DOHH2 (cell line): Measurements from ENCODE around the gene IFI44.

Source experiments
- EZH2phosphoT487 ChIP-seq: fragments of 200-600 bp; sonication (generic); IDR thresholded peaks from 2 replicates; pipeline ENCODE4 v1.6.1; 2017; ENCODE audit warnings: borderline replicate concordance, mild to moderate bottlenecking, antibody characterized with exemption, low read length, moderate library complexity, mixed read lengths
- TF ChIP-seq, protein P1 (sequence below): fragments of 200-600 bp; sonication (generic); IDR thresholded peaks from one replicate; pipeline ENCODE4 v1.5.1; 2014; ENCODE audit warnings: antibody characterized with exemption, mild to moderate bottlenecking, low read depth, low read length; ENCODE audit not compliant: poor library complexity, severe bottlenecking

DNA sequence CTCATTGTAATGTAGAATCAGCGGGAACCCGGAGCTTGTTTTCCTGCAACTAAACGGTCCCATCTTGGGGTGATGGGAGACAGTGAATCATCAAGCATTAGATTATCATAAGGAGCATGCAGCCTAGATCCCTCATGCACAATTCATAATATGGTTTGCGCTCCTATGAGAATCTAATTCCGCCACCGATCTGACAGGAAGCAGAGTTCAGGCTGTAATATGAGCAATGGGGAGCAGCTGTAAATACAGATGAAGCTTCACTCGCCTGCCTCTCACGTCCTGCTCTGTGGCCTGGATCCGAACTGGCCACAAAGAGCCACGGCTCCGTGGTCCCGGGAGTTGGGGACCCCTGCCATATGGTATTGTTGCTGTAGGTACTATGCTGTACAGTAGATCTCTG is 1.6 kb downstream of the IFI44 start:
- TF ChIP-seq, protein P1, sequence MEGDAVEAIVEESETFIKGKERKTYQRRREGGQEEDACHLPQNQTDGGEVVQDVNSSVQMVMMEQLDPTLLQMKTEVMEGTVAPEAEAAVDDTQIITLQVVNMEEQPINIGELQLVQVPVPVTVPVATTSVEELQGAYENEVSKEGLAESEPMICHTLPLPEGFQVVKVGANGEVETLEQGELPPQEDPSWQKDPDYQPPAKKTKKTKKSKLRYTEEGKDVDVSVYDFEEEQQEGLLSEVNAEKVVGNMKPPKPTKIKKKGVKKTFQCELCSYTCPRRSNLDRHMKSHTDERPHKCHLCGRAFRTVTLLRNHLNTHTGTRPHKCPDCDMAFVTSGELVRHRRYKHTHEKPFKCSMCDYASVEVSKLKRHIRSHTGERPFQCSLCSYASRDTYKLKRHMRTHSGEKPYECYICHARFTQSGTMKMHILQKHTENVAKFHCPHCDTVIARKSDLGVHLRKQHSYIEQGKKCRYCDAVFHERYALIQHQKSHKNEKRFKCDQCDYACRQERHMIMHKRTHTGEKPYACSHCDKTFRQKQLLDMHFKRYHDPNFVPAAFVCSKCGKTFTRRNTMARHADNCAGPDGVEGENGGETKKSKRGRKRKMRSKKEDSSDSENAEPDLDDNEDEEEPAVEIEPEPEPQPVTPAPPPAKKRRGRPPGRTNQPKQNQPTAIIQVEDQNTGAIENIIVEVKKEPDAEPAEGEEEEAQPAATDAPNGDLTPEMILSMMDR = no peak
- TF ChIP-seq EZH2phosphoT487 = no peak
